Choroid plexus epithelial cell (primary cell): ENCODE measurements around the gene TRABD.
"Not testable (repeated sequence)": the region's sequence is repeated elsewhere in the genome, so short reads cannot be mapped to it uniquely, and the experiment has no call there.

Source experiments
- DNase-seq: peaks from one replicate; pipeline ENCODE4 v3.0.0-alpha.2; 2010; ENCODE audit warnings: low read depth
- H3K4me3 ChIP-seq: 2 replicates; pipeline ENCODE4 v1.5.1; 2011; ENCODE audit warnings: low read depth, mild to moderate bottlenecking, control low read depth, low read length, moderate library complexity
- TF ChIP-seq, protein P1 (sequence below): conservative IDR thresholded peaks from 2 replicates; pipeline ENCODE4 v1.5.1; 2011; ENCODE audit warnings: low read depth, mild to moderate bottlenecking, control low read depth, inconsistent platforms, low read length, moderate library complexity

TRABD gene

DNA sequence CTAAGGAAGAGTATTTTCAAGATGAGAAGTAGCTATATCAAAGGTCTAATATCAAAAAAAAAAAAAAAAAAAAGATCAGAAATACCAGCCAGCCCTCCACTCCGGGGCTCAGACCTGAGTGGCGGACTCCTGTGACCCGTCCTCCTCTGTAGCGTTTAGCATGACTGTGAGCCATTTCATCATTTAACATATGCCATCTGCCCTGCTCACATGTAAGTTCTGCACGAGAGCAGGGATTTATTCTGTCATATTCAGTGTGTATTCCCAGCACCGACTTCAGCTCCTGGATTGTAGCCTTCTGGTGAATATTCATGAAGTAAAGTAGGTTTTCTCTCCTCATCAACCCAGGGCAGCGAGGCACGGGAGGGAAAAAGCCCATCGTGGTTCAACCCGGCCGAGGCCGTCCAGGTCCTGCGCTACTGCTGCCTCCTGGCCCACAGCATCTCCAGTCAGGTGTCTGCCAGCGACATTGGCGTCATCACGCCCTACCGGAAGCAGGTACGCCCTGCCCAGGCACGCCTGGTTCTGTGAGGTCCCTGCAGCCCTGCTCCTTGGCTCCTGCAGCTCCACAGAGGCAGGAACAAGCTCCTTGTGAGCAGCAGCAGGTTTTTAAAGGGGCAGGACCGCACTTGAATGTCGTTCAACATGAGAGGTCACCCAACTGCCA is 27.9 kb upstream of the TRABD start:
- TF ChIP-seq, protein P1, sequence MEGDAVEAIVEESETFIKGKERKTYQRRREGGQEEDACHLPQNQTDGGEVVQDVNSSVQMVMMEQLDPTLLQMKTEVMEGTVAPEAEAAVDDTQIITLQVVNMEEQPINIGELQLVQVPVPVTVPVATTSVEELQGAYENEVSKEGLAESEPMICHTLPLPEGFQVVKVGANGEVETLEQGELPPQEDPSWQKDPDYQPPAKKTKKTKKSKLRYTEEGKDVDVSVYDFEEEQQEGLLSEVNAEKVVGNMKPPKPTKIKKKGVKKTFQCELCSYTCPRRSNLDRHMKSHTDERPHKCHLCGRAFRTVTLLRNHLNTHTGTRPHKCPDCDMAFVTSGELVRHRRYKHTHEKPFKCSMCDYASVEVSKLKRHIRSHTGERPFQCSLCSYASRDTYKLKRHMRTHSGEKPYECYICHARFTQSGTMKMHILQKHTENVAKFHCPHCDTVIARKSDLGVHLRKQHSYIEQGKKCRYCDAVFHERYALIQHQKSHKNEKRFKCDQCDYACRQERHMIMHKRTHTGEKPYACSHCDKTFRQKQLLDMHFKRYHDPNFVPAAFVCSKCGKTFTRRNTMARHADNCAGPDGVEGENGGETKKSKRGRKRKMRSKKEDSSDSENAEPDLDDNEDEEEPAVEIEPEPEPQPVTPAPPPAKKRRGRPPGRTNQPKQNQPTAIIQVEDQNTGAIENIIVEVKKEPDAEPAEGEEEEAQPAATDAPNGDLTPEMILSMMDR, result no peak
- H3K4me3 ChIP-seq, result no peak overlapping the region
- DNase-seq, result no peak

DNA sequence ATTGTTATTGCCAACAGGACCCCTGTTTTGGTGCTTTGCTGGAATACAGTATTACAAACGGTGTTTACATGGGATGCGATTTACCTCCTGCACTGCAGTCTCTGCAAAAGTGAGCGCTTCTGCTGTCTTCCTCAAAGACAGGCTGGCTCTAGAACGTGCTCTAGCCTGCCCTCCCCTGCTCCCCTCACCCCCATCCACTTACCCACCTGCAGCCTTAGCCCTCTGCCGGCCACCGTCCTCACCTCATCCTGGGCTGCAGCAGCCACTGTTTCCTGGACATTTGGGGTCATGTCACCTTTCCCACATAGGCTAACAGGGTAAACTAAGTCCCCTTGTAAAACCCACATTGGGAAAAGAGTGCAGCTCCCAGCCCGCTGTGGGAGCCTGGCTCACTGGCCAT is 24.8 kb upstream of the TRABD start:
- no peak overlapping the region for H3K4me3 ChIP-seq
- TF ChIP-seq, protein P1, result no peak
- no peak for DNase-seq

DNA sequence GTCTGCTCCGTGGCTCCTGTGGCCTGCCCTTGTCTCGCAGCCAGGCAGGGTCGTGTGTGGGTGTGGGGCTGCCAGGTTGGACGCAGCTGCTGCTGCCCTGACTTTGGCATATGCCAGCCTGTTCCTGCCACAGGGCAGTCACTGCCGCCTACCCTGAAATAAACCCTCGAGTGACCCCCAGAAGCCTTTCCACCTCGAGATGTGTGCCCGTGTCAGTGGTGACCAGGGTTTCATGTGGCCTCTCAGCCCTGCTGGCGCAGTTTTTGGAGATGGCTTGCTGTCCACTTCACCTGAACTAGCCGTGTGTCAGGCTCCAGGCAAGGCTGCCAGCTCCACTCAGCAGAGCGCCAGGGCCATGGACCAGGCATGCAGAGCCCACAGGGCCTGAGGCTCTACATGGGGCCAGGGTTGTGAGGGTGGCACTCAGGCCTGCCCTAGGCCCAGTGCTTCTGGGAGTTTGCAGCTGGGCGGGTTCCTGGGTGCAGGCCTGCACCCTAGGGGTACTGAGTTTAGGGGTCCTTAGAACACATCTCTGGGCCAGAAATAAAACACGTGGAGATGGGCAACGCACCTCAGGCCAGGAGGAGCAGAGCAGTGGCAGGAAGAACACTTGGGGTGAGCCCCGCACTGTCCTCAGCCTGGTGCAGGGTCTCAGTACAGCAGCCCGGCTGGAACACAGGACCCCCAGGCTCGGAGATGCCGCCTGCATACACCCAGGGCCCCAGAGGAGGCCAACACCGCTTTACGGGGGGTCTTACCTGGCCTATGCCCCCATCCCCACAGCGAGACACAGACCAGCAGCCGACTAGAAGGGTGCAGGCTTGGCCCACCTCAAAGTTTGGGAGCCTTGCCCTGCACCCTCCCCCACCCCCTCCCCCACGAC is 24.0 kb upstream of the TRABD start:
- TF ChIP-seq, protein P1, result no peak
- no peak for DNase-seq
- H3K4me3 ChIP-seq, result no peak overlapping the region

DNA sequence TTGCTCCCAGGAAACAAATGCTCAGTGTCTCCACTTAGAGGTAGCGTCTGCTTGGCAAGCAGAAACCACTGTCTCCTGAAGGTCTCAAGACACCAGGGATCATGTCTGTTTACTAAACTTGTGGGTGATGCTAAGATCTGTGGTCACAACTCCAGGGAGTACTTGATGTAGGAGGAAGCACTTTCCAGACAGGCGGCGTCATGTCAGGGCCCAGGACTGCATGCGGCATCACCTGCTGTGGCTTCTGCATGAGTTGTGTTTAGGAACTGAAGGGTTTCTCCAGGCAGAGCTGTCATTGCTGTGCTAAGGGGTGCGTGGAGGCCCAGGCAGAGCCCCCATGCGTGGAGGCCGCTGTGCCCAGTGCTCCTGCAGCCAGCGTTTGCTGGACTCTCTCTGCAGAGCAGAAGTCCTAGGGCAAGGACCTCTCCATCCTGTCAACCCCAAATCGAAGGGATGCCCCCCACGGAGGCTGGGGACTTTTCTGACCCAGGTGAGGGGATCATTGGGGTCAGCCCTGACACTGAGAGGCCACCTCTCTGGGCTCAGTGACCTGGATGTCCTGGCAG is 23.2 kb upstream of the TRABD start:
- TF ChIP-seq, protein P1, result no peak
- no peak for DNase-seq
- H3K4me3 ChIP-seq, result no peak overlapping the region

DNA sequence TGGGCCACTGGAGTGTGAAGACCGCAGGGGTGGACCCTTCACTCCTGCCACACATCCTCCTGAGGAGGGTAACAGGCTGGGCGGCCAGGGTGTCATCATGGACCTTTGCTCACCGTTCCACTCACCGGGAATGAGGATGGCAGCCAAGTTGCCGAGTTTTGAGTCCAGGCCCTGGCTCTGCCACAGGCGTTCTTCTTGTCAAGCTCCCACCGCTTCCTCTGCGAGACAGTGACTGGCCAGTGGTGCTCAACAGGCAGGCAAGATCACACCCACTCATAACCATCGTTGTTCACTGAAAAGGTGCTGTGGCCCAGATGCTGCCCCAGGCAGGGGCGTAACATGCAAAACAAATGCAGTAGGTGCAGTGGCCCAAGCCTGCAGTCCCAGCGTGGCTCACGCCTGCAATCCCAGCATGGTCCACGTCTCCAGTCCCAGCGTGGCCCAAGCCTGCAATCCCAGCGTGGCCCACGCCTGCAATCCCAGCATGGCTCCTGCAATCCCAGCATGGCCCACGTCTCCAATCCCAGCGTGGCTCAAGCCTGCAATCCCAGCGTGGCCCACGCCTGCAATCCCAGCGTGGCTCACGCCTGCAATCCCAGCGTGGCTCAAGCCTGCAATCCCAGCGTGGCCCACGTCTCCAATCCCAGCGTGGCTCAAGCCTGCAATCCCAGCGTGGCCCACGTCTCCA is 20.1 kb upstream of the TRABD start:
- TF ChIP-seq, protein P1, result no peak
- DNase-seq, result no peak
- H3K4me3 ChIP-seq, result no peak overlapping the region

DNA sequence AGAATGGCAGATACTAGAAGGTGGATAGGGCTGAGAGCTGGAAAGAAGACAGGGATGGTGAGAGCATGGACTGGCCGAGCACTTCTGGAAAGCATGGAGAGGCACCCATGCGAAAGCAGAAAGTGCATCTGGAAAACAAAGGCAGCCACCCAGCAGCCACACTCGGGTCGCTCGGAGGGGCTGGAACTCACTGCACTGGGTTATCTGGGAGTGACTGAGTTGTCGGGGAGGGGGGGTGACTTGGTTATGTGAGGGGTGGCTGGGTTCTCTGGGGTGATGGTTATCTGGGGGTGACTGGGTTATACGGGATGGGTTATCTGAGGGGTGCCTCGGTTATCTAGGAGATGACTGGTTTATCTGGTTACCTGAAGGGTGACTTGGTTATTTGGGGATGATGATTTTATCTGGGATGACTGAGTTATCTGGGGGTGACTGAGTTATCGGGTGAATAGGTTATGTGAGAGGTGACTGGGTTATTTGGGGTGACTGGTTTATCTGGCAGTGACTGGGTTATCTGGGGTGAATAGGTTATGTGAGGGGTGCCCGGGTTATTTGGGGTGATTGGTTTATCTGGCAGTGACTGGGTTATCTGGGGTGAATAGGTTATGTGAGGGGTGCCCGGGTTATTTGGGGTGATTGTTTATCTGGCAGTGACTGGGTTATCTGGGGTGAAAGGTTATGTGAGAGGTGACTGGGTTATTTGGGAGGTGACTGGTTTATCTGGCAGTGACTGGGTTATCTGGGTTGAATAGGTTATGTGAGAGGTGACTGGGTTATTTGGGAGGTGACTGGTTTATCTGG is 17.8 kb upstream of the TRABD start:
- TF ChIP-seq, protein P1, result no peak
- no peak overlapping the region for H3K4me3 ChIP-seq
- no peak for DNase-seq

DNA sequence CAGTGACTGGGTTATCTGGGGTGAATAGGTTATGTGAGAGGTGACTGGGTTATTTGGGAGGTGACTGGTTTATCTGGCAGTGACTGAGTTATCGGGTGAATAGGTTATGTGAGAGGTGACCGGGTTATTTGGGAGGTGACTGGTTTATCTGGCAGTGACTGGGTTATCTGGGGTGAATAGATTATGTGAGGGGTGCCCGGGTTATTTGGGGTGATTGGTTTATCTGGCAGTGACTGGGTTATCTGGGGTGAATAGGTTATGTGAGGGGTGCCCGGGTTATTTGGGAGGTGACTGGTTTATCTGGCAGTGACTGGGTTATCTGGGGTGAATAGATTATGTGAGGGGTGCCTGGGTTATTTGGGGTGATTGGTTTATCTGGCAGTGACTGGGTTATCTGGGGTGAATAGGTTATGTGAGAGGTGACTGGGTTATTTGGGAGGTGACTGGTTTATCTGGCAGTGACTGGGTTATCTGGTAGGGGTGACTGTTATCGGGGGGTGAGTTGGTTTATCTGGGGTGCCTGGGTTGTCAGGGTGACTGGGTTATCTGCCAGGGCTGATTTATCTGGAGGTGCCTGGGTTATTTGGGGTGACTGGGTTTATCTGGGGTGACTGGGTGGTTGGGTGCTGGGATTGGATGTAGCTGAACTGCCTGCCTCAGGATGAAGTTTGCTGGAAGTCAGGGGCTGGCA is 17.1 kb upstream of the TRABD start:
- DNase-seq, H3K4me3 ChIP-seq: not testable (repeated sequence)
